Retinal pigment epithelial cell (primary cell): ENCODE results near the gene TIGD2.
"Not testable (repeated sequence)": the region's sequence is repeated elsewhere in the genome, so short reads cannot be mapped to it uniquely, and the experiment has no call there.

Experiments used
- DNase-seq: peaks from one replicate; pipeline ENCODE4 v3.0.0-alpha.2; 2010; ENCODE audit warnings: low read depth
- H3K4me3 ChIP-seq: 2 replicates; pipeline ENCODE4 v1.5.1; 2011; ENCODE audit warnings: mild to moderate bottlenecking, low read length, control low read depth, moderate library complexity
- TF ChIP-seq, protein P1 (sequence below): conservative IDR thresholded peaks from 2 replicates; pipeline ENCODE4 v1.5.1; 2011; ENCODE audit warnings: low read depth, low read length, control low read depth, inconsistent platforms

TIGD2 gene

DNA sequence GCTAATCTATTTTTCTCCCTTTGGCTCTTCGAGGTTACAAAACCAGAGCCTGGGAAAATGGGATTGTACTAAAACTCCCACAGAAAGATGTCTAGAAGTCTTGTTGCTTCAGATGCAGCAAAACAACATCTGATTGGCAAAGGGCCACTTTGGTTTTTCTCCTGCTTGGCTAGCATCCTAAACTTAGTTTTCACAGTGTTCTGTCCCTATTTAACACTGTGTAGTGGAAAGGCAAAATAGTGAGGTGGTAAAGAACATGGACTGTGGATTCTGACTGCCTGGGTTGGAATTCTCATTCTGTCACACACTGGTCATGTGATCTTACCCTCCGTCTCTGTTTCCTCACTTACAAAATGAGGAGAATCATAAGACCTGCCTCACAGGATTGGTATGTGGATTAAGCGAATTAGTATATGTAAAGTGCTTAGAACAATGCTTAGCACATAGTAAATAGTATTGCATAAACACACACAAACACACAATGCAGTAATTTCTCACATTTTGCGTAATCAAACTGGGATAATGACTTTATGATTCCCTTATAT is 23.5 kb downstream of the TIGD2 start:
- no peak overlapping the region for H3K4me3 ChIP-seq
- peak; percentile 100 for DNase-seq
- TF ChIP-seq, protein P1, sequence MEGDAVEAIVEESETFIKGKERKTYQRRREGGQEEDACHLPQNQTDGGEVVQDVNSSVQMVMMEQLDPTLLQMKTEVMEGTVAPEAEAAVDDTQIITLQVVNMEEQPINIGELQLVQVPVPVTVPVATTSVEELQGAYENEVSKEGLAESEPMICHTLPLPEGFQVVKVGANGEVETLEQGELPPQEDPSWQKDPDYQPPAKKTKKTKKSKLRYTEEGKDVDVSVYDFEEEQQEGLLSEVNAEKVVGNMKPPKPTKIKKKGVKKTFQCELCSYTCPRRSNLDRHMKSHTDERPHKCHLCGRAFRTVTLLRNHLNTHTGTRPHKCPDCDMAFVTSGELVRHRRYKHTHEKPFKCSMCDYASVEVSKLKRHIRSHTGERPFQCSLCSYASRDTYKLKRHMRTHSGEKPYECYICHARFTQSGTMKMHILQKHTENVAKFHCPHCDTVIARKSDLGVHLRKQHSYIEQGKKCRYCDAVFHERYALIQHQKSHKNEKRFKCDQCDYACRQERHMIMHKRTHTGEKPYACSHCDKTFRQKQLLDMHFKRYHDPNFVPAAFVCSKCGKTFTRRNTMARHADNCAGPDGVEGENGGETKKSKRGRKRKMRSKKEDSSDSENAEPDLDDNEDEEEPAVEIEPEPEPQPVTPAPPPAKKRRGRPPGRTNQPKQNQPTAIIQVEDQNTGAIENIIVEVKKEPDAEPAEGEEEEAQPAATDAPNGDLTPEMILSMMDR, result no peak

DNA sequence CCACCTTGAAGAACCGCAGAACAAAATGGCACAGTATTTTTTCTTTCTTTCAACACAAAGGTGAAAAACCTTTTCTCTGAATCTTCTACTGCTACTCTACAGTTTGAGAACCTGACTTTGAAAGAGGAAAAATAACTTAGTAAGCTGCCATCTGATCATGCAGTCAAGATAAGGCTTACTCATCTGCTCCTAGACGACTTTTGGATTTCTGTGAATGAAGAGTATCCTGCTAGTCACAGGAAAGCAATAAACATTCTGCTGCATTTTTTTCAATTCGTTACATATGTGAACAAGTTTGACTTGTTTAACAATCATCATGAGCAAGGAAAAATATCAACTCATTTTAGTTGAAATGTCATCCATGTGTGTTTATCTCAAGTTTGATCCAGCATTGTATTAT is 25.2 kb downstream of the TIGD2 start:
- H3K4me3 ChIP-seq, result no peak overlapping the region
- TF ChIP-seq, protein P1, result no peak

DNA sequence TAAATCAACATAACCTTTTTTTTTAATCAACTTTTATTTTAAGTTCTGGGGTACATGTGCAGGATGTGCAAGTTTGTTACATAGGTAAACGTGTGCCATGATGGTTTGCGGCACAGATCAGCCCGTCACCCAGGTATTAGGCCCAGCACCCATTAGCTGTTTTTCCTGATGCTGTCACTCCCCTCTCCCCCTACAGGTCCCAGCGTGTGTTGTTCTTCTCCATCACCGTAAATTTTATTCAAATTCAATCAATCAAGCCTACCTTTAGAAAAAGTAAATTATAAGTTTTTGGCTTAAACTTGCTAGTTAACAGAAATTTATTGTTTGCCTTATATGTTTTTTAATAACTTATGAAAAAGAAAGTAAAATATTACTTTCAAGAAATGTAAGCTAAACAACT is 25.9 kb downstream of the TIGD2 start:
- no peak overlapping the region for H3K4me3 ChIP-seq
- no peak for DNase-seq
- TF ChIP-seq, protein P1, result no peak

More for the DNA sequence above, 25.2 kb downstream of the TIGD2 start:
- no peak for DNase-seq

DNA sequence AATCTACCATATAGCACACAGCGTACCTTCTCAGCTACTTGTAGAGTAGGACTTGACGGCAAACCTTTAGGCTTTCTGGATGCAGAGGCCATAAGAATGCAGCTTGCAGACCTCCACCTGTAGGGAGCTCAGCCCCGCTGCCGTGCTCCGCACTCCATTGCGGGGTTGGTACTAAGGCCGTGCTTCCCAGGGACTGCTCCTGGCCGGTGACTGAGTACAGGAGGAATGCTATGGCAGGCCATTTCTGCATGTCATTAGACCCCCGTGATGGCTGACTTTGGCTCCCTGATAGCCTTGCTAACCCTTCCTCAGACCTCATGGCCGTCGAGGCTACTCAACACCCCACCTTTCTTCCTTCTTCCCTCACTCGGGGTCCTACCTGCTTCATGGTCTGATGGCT is 26.4 kb downstream of the TIGD2 start:
- DNase-seq, result no peak
- no peak overlapping the region for H3K4me3 ChIP-seq
- TF ChIP-seq, protein P1, result no peak

DNA sequence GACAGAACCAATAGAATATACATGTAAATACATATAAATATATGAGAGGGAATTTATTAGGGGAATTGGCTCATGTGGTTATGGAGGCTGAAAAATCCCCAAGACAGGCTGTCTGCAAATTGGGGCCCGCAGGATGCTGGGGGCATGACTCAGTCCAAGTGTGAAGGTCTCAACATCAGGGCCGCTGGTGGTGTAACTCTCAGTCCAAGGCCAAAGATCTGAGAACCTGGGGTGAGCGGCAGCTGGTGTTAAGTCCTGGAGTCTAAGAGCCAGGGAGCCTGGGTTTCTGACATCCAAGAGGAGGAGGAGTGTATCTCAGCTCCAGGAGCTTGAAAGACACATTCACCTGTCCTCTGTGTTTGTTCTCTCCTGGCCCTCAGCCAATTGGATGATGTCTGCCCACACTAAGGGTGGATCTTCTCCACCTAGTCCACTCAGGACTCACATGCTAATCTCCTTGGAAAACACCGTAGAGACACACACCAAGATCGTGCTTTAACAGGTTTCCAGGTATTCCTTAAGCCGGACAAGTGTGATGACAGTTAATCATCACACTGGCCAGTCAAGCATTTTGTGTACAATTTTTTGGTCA is 28.9 kb downstream of the TIGD2 start:
- TF ChIP-seq, protein P1, result no peak
- no peak overlapping the region for H3K4me3 ChIP-seq
- DNase-seq, result no peak

DNA sequence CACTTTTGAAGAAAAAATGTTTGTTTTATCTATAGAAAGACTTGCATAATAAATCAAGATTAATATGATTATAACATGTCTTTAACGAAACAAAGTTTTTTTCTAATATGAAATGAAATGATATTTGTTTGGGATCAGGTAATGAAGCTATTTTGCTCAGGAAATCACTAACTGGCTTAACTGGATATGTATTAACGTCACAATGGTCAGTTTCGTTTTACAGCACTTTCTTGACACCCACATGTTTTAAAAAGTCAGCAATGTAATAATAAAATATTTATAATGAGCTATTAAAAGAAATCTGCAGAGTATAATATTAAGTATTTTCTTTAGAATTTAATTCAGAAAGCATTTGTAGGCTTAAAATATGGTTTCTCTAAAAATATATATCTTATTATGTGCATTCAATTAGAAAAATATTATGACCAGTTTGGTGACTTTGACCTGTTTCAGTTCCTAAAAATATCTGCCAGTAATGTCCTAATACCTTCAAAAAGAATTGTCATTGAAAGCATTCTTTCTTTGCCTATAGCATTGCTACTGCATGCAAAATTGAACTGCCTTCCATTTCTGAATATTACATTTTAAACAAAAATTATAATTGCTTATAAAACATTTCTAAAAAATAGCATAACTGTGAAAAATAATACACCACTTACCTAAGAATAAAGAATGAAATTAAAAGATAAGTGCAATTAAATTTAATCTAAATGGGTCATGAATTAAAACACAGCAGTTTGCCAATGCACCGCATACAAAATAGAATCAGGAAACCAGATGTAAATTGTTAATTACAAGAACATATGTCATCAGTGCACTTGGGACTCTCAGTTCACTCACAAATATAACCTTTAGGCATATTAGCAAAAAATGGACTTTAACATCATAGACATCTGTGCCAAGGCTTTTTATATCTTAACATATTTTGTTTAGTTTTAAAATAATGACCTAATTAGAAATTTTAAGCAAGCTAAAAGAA is 31.6 kb downstream of the TIGD2 start:
- TF ChIP-seq, protein P1, result no peak
- H3K4me3 ChIP-seq, result no peak overlapping the region
- DNase-seq, result no peak

DNA sequence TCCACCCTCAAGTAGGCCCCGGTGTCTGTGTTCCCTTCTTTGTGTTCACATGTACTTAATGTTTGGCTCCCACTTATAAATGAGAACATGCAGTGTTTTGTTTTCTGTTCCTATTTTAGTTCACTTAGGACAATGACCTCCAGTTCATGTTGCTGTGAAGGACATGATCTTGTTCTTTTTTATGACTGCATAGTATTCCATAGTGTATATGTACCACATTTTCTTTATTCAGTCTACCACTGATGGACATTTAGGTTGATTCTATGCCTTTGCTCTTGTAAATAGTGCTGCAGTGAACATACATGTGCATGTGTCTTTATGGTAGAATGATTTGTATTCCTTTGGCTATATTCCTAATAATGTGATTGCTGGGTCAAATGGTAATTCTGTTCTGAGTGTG is 33.3 kb downstream of the TIGD2 start:
- DNase-seq, H3K4me3 ChIP-seq: not testable (repeated sequence)
